HepG2 (cell line): ENCODE results near the gene OPRM1. TPM values are rescaled to one million over a fixed set of nuclear protein-coding genes. Genes with fewer than 3 reads are reported as not detected.

Experiments
- ATAC-seq: fragments of 200-7000 bp; cut with Tn5 transposase; 3 replicates; pipeline ENCODE4 v1.9.1; 2020; ENCODE audit warnings: mild to moderate bottlenecking, moderate library complexity
- BruUV-seq: library from RNA; stranded (reverse); fragments of 400-500 nt; replicated peaks from 2 replicates; lab custom pipeline; 2021; lab: Mats Ljungman, UMichigan
- CTCF ChIA-PET: fragments of 300-600 bp; formaldehyde crosslinking; extraction: SDS; loops from one replicate; lab custom pipeline; 2021; ENCODE audit warnings: low total read pairs, inconsistent platforms, low intra/inter-chr PET ratio; lab: Yijun Ruan, JAX
- POLR2A ChIA-PET: fragments of 350-600 bp; sonication (Branson Sonifier 250); formaldehyde crosslinking; loops from one replicate; lab custom pipeline; 2020; ENCODE audit warnings: antibody characterized with exemption, inconsistent platforms; lab: Yijun Ruan, JAX
- DNase-seq: peaks from one replicate; pipeline ENCODE4 v3.0.0-alpha.2; 2015; ENCODE audit warnings: low spot score
- FAIRE-seq: peaks from 3 replicates; lab custom pipeline; 2011; peaks lifted over from hg19 to GRCh38; lab: Jason Lieb, UNC
- H2AFZ ChIP-seq: one replicate; pipeline ENCODE4 v1.6.1; 2011; ENCODE audit warnings: low read length, inconsistent platforms
- H3K27ac ChIP-seq: fragments of 300-600 bp; 3 replicates; pipeline ENCODE4 v1.8.0; 2011; ENCODE audit warnings: mixed run types, mild to moderate bottlenecking, mixed read lengths, low read length, inconsistent platforms; ENCODE audit not compliant: insufficient read depth; ENCODE audit errors: extremely low read length
- H3K27me3 ChIP-seq, 2 experiments: fragments of 200-600 bp in 1 of 2; 2 replicates in 1 of 2; 3 replicates in 1 of 2; pipeline versions ENCODE4 v1.6.0 to v1.8.0; 2011; ENCODE audit warnings: low read length in 2 of 2, mild to moderate bottlenecking in 2 of 2, moderate library complexity in 2 of 2, inconsistent platforms in 1 of 2; ENCODE audit not compliant: insufficient read depth in 2 of 2, control insufficient read depth in 1 of 2
- H3K36me3 ChIP-seq, 2 experiments: fragments of 200-600 bp in 1 of 2; replicated peaks in 1 of 2; 2 replicates in 1 of 2; 3 replicates in 1 of 2; pipeline versions ENCODE4 v1.5.1 to v1.8.0; 2011; ENCODE audit warnings: low read length in 2 of 2, inconsistent platforms in 1 of 2; ENCODE audit not compliant: insufficient read depth in 2 of 2, control insufficient read depth in 1 of 2
- H3K4me1 ChIP-seq: 2 replicates; pipeline ENCODE4 v1.5.1; 2012; ENCODE audit warnings: low read length, inconsistent platforms; ENCODE audit not compliant: insufficient read depth
- H3K4me2 ChIP-seq: 2 replicates; pipeline ENCODE4 v1.6.0; 2011; ENCODE audit warnings: low read depth, low read length, inconsistent platforms
- H3K4me3 ChIP-seq, 3 experiments: fragments of 200-600 bp in 1 of 3; sonication (generic), shearing (Covaris generic) in 1 of 3; replicated peaks in 1 of 3; 2 replicates each; pipeline ENCODE4 v1.5.1; 2011 to 2016; ENCODE audit warnings: low read length in 3 of 3, inconsistent platforms in 2 of 3, low read depth in 2 of 3, mild to moderate bottlenecking in 2 of 3, control low read depth in 1 of 3, mixed read lengths in 1 of 3; ENCODE audit not compliant: insufficient read depth in 1 of 3
- H3K79me2 ChIP-seq: one replicate; pipeline ENCODE4 v1.6.1; 2011; ENCODE audit warnings: low read length, inconsistent platforms; ENCODE audit not compliant: insufficient read depth
- H3K9ac ChIP-seq: 2 replicates; pipeline ENCODE4 v1.6.0; 2011; ENCODE audit warnings: mild to moderate bottlenecking, low read depth, low read length, inconsistent platforms; ENCODE audit not compliant: insufficient read depth
- H3K9me3 ChIP-seq: 2 replicates; pipeline ENCODE4 v1.5.1; 2012; ENCODE audit warnings: mild to moderate bottlenecking, low read length
- H4K20me1 ChIP-seq: 2 replicates; pipeline ENCODE4 v1.6.0; 2011; ENCODE audit warnings: inconsistent platforms, mild to moderate bottlenecking, low read length, moderate library complexity; ENCODE audit not compliant: insufficient read depth
- EED ChIP-seq: sonication (generic); formaldehyde crosslinking; IDR thresholded peaks from 2 replicates; pipeline ENCODE4 v1.5.0; 2020; ENCODE audit warnings: mild to moderate bottlenecking, missing genetic modification reagents
- HMGXB4 ChIP-seq, 2 experiments: sonication (generic) in 1 of 2; formaldehyde crosslinking in 1 of 2; IDR thresholded peaks; 2 replicates each; pipeline versions ENCODE4 v1.4.0 to v1.6.1; 2018 to 2020; ENCODE audit warnings: missing genetic modification reagents in 2 of 2, borderline replicate concordance in 1 of 2, low read depth in 1 of 2, mild to moderate bottlenecking in 1 of 2, missing biosample characterization in 1 of 2
- MLX ChIP-seq: IDR thresholded peaks from 2 replicates; pipeline ENCODE4 v1.6.1; 2016
- PRPF4 ChIP-seq: fragments of 200-400 bp; formaldehyde crosslinking; IDR thresholded peaks from 2 replicates; pipeline ENCODE4 v1.6.1; 2016; ENCODE audit warnings: low read length, low read depth; ENCODE audit not compliant: poor library complexity, severe bottlenecking
- TARDBP ChIP-seq: sonication (generic); formaldehyde crosslinking; IDR thresholded peaks from 2 replicates; pipeline ENCODE4 v1.8.0; 2022; ENCODE audit warnings: mild to moderate bottlenecking, missing genetic modification reagents
- ZFP91 ChIP-seq: sonication (generic); formaldehyde crosslinking; IDR thresholded peaks from 2 replicates; pipeline ENCODE4 v1.9.0; 2022; ENCODE audit warnings: missing genetic modification reagents, mild to moderate bottlenecking, borderline replicate concordance
- ZNF496 ChIP-seq: sonication (generic); formaldehyde crosslinking; IDR thresholded peaks from 2 replicates; pipeline ENCODE4 v1.8.1; 2023; ENCODE audit warnings: mild to moderate bottlenecking, moderate library complexity, missing genetic modification reagents; ENCODE audit not compliant: insufficient replicate concordance
- ZNF724P ChIP-seq: sonication (generic); formaldehyde crosslinking; IDR thresholded peaks from 2 replicates; pipeline ENCODE4 v1.8.0; 2022; ENCODE audit warnings: missing genetic modification reagents, borderline replicate concordance
- ZNF770 ChIP-seq: sonication (generic); formaldehyde crosslinking; IDR thresholded peaks from 2 replicates; pipeline ENCODE4 v1.5.0; 2020; ENCODE audit warnings: mild to moderate bottlenecking, missing genetic modification reagents
- WGBS: methylation state at CpG from one replicate; pipeline ENCODE4 v1.1.6; 2017; ENCODE audit warnings: low lambda C conversion rate; 5-methylcytosine and 5-hydroxymethylcytosine counted together
- in situ Hi-C: cut with HindIII; loops from 2 replicates; pipeline ENCODE4 v1.10.0; 2017; ENCODE audit warnings: low pct_unique_long_range_greater_than_20kb; ENCODE audit not compliant: extremely low pct_ligation_motif_present
- intact Hi-C: fragments of 100-400 bp; cut with micrococcal nuclease; formaldehyde crosslinking; loops from one replicate; pipeline ENCODE4 v1.10.0; 2022; ENCODE audit not compliant: unreplicated experiment
- polyA plus RNA-seq, 8 experiments: library from polyadenylated mRNA; depleted of rRNA in 3 of 8; stranded (reverse) in 7 of 8; unstranded in 1 of 8; fragments of >200 nt; fragmentation: Illumina TruSeq in 4 of 8; extraction: Trizol in 4 of 8; gene quantifications; 2 replicates each; pipeline versions ENCODE4 v1.2.1 to v1.2.3, GENCODE V29; 2011 to 2016; ENCODE audit warnings: low read depth in 4 of 8, missing spikeins in 1 of 8, mixed read lengths in 1 of 8; ENCODE audit not compliant: insufficient read depth in 1 of 8
- total RNA-seq, 5 experiments: library from RNA; depleted of rRNA; stranded (reverse); fragments of >200 nt; fragmentation: Illumina TruSeq; extraction: Trizol; gene quantifications; 2 replicates each; pipeline ENCODE4 v1.2.3, GENCODE V29; 2016; ENCODE audit warnings: low read depth in 1 of 5

Gene OPRM1
- total and polyA plus RNA-seq, 2 of the 13 experiments (the other 11 are each of a cell fraction or from before 2014, with no cell fraction given), result not detected

- Histone ChIP-seq H3K9me3 (no peaks in the 10 kb centered on the region), H2AFZ (no peak overlapping the region), H3K9ac (no peak overlapping the region), H3K4me3 (no peak overlapping the region), H3K27me3 (no peaks in the 10 kb centered on the region), H3K4me2 (no peak overlapping the region), H4K20me1 (no peaks in the 10 kb centered on the region), H3K79me2 (no peaks in the 10 kb centered on the region), H3K4me1 (no peaks in the 10 kb centered on the region), H3K27ac (no peak overlapping the region), H3K36me3 (no peaks in the 10 kb centered on the region)
- intact Hi-C loops (no loop called here), in situ Hi-C loops (no loop called here)
- ChIA-PET CTCF (no interaction called here), POLR2A (no interaction called here)
- TF ChIP-seq EED (CRISPR knock-in tag) (no peak), ZNF724P (CRISPR knock-in tag) (no peak), ZNF496 (CRISPR knock-in tag) (no peak), HMGXB4 (CRISPR knock-in tag; IDR thresholded peaks at IDR 0.05; ENCODE audit: borderline replicate concordance in 1 of 2, low read depth in 1 of 2) (no peak), ZNF770 (CRISPR knock-in tag) (no peak), ZFP91 (no peak), PRPF4 (no peak), MLX (no peak), TARDBP (CRISPR knock-in tag) (no peak)
- no peak for FAIRE-seq
- BruUV-seq, result no TSS peak
- no peak for DNase-seq
- under 1% methylated on average over 3 of the region's 3 CpGs for WGBS
- no peak for ATAC-seq
These were observed 57.8 kb downstream of the OPRM1 start for GRCh38 chr6:154096834-154097233.
